OCI-LY1 (cell line): ENCODE measurements around the gene FAM110A.

ENCODE experiments used
- H2AFZ ChIP-seq: fragments of 200-600 bp; sonication (generic), shearing (Covaris generic); 2 replicates; pipeline ENCODE4 v1.6.0; 2014; ENCODE audit warnings: antibody characterized with exemption, mild to moderate bottlenecking, low read length
- H3F3A ChIP-seq: fragments of 200-600 bp; sonication (generic), shearing (Covaris generic); 2 replicates; pipeline ENCODE4 v1.6.0; 2014; ENCODE audit warnings: mild to moderate bottlenecking, antibody characterized with exemption, low read length, moderate library complexity; ENCODE audit not compliant: insufficient read depth
- H3K27ac ChIP-seq: fragments of 200-600 bp; sonication (generic); 2 replicates; pipeline ENCODE4 v1.5.1; 2014; ENCODE audit warnings: low read length, mixed run types, mild to moderate bottlenecking, low read depth; ENCODE audit not compliant: poor library complexity, severe bottlenecking
- H3K27me3 ChIP-seq: fragments of 200-600 bp; sonication (generic); 2 replicates; pipeline ENCODE4 v1.6.0; 2014; ENCODE audit warnings: antibody characterized with exemption, mild to moderate bottlenecking, low read length, moderate library complexity; ENCODE audit not compliant: insufficient read depth
- H3K36me3 ChIP-seq: fragments of 200-600 bp; sonication (generic); 2 replicates; pipeline ENCODE4 v1.6.1; 2014; ENCODE audit warnings: mild to moderate bottlenecking, antibody characterized with exemption, low read length, moderate library complexity, mixed read lengths; ENCODE audit not compliant: insufficient read depth
- H3K4me1 ChIP-seq: fragments of 200-600 bp; sonication (generic); 2 replicates; pipeline ENCODE4 v1.5.1; 2014; ENCODE audit warnings: mild to moderate bottlenecking, low read length, moderate library complexity; ENCODE audit not compliant: insufficient read depth, severe bottlenecking
- H3K4me2 ChIP-seq: fragments of 200-600 bp; sonication (generic), shearing (Covaris generic); 2 replicates; pipeline ENCODE4 v1.6.1; 2014; ENCODE audit warnings: low read length
- H3K4me3 ChIP-seq: fragments of 200-600 bp; sonication (generic); 2 replicates; pipeline ENCODE4 v1.5.1; 2014; ENCODE audit warnings: low read length, low read depth, mild to moderate bottlenecking, mixed read lengths; ENCODE audit not compliant: poor library complexity, severe bottlenecking
- H3K79me2 ChIP-seq: fragments of 200-600 bp; shearing (Covaris generic); 2 replicates; pipeline ENCODE4 v1.6.1; 2016; ENCODE audit warnings: mixed run types, low read length, mixed read lengths; ENCODE audit not compliant: insufficient read depth
- H3K9ac ChIP-seq: fragments of 200-600 bp; sonication (generic), shearing (Covaris generic); 2 replicates; pipeline ENCODE4 v1.6.1; 2014; ENCODE audit warnings: mild to moderate bottlenecking, low read length, mixed read lengths
- H3K9me2 ChIP-seq: fragments of 200-600 bp; sonication (generic), shearing (Covaris generic); 2 replicates; pipeline ENCODE4 v1.6.1; 2014; ENCODE audit warnings: low read depth, mild to moderate bottlenecking, low read length, mixed read lengths
- H3K9me3 ChIP-seq: fragments of 200-600 bp; shearing (Covaris generic); 2 replicates; pipeline ENCODE4 v1.6.1; 2014; ENCODE audit warnings: low read length, mixed read lengths
- H4K20me1 ChIP-seq: fragments of 200-600 bp; sonication (generic), shearing (Covaris generic); 2 replicates; pipeline ENCODE4 v1.6.0; 2016; ENCODE audit warnings: mild to moderate bottlenecking, low read length; ENCODE audit not compliant: insufficient read depth
- CTCF ChIP-seq: fragments of 200-600 bp; sonication (generic), shearing (Covaris generic); IDR thresholded peaks from 2 replicates; pipeline ENCODE4 v1.5.1; 2017; ENCODE audit warnings: mild to moderate bottlenecking, antibody characterized with exemption, low read length, moderate library complexity, mixed read lengths
- EZH2 ChIP-seq: fragments of 200-600 bp; sonication (generic), shearing (Covaris generic); IDR thresholded peaks from 2 replicates; pipeline ENCODE4 v1.8.0; 2017; ENCODE audit warnings: borderline replicate concordance, mixed run types, mild to moderate bottlenecking, antibody characterized with exemption, low read length, moderate library complexity, mixed read lengths

FAM110A gene

GRCh38 chr20:889932-890463 is 56.5 kb downstream of the FAM110A start:
- Histone ChIP-seq H3K27me3 (no peaks in the 10 kb centered on the region), H2AFZ (no peak overlapping the region), H3K4me2 (no peak overlapping the region), H3K36me3 (no peaks in the 10 kb centered on the region), H3K9me3 (no peaks in the 10 kb centered on the region), H3F3A (no peaks in the 10 kb centered on the region), H4K20me1 (no peaks in the 10 kb centered on the region), H3K4me1 (no peaks in the 10 kb centered on the region), H3K27ac (no peak overlapping the region), H3K4me3 (no peak overlapping the region), H3K79me2 (no peaks in the 10 kb centered on the region), H3K9me2 (no peaks in the 10 kb centered on the region), H3K9ac (no peak overlapping the region)
- TF ChIP-seq CTCF = no peak
- TF ChIP-seq EZH2 = no peak

GRCh38 chr20:890666-891057 is 57.1 kb downstream of the FAM110A start:
- Histone ChIP-seq H3K9me2 (no peaks in the 10 kb centered on the region), H4K20me1 (no peaks in the 10 kb centered on the region), H3K27me3 (no peaks in the 10 kb centered on the region), H3K4me2 (no peak overlapping the region), H3K4me3 (no peak overlapping the region), H3K9ac (no peak overlapping the region), H3K36me3 (no peaks in the 10 kb centered on the region), H3K9me3 (no peaks in the 10 kb centered on the region), H3K27ac (no peak overlapping the region), H3K79me2 (no peaks in the 10 kb centered on the region), H3K4me1 (no peaks in the 10 kb centered on the region), H2AFZ (no peak overlapping the region), H3F3A (no peaks in the 10 kb centered on the region)
- TF ChIP-seq EZH2 (no peak), CTCF (no peak)

GRCh38 chr20:891058-891705 is 57.7 kb downstream of the FAM110A start:
- H3K4me2 ChIP-seq = no peak overlapping the region
- H3K36me3 ChIP-seq = no peaks in the 10 kb centered on the region
- no peaks in the 10 kb centered on the region for H3K4me1 ChIP-seq
- H3K27me3 ChIP-seq = no peaks in the 10 kb centered on the region; the same call in 1 of the 2 replicates
- H3K9ac ChIP-seq = no peak overlapping the region
- no peaks in the 10 kb centered on the region for H3K79me2 ChIP-seq
- no peaks in the 10 kb centered on the region for H4K20me1 ChIP-seq
- TF ChIP-seq EZH2 (no peak), CTCF (no peak)
- H3K4me3 ChIP-seq = no peak overlapping the region
- H3K9me3 ChIP-seq = no peaks in the 10 kb centered on the region
- H3K27ac ChIP-seq = no peak overlapping the region
- no peaks in the 10 kb centered on the region for H3F3A ChIP-seq
- no peaks in the 10 kb centered on the region for H3K9me2 ChIP-seq
- H2AFZ ChIP-seq = no peak overlapping the region
